Activated naive CD4-positive, alpha-beta T cell treated with anti-CD3 and anti-CD28 coated beads, Interleukin-2, amount 50 U/mL, for 24 hours (primary cell): ENCODE results near the gene TOB2.

Experiments used
- H3K27ac Mint-ChIP-seq: one replicate; pipeline ENCODE4 v1.8.0; 2021; ENCODE audit warnings: mild to moderate bottlenecking, mixed read lengths
- H3K27me3 Mint-ChIP-seq: one replicate; pipeline ENCODE4 v1.8.0; 2021; ENCODE audit warnings: mixed read lengths
- H3K36me3 Mint-ChIP-seq: one replicate; pipeline ENCODE4 v1.8.0; 2021; ENCODE audit warnings: mixed read lengths
- H3K4me1 Mint-ChIP-seq: one replicate; pipeline ENCODE4 v1.8.0; 2021; ENCODE audit warnings: mixed read lengths
- H3K4me3 Mint-ChIP-seq: one replicate; pipeline ENCODE4 v1.8.0; 2021; ENCODE audit warnings: mild to moderate bottlenecking, mixed read lengths
- H3K9me3 Mint-ChIP-seq: one replicate; pipeline ENCODE4 v1.8.0; 2021; ENCODE audit warnings: mixed read lengths

TOB2 gene, protein sequence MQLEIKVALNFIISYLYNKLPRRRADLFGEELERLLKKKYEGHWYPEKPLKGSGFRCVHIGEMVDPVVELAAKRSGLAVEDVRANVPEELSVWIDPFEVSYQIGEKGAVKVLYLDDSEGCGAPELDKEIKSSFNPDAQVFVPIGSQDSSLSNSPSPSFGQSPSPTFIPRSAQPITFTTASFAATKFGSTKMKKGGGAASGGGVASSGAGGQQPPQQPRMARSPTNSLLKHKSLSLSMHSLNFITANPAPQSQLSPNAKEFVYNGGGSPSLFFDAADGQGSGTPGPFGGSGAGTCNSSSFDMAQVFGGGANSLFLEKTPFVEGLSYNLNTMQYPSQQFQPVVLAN

DNA sequence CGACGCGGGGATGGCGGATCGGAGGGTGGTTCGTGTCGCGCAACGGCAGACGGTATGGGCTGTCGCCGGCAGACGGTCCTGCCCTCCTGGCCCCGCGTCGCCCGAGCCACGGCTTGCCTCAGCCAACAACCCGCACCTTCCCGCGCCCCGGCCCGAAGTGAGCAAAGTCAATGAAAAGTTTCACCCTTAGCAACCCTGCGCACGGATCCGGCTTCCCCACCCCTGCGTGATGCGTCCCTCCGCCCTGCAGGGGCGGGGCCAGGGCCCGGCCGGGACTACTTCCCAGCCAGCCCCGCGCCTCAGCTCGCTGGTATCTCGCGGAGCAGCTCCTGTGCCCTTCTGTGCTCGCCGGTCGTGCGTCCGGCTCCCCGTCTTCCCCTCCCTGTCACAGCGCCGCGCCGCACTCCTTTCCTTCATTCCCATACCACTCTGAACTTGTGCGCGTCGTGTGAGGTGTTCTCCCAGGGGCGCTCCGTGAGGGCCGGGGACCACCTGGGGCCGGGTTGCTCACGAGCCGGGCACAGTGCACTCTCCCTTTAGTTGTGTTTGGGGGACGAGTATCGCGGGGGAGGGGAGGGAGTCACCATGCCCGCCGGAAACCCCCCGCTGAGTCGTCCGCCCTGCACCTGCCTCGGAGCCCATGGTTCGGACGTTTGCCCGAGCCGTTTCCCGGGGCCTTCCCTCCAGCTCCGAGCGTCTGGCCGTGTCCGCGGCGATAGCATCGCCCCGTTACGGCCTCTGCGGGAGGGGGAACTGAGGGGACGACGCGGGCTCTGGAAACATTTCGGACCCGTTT is at the start of gene TOB2:
TSS of gene TOB2 (minus strand) at position 163 of the 796 bp plus-strand sequence. CDS start 9,456 bp downstream, outside the sequence.
- Mint-ChIP-seq H3K36me3 (peaks cover 3% of the 10 kb centered on the region), H3K4me1 (peaks cover 15% of the 10 kb centered on the region), H3K9me3 (no peaks in the 10 kb centered on the region), H3K4me3 (peak within 1 kb of the TSS; percentile 95), H3K27ac (peak within 1 kb of the TSS; percentile 93), H3K27me3 (no peaks in the 10 kb centered on the region)

DNA sequence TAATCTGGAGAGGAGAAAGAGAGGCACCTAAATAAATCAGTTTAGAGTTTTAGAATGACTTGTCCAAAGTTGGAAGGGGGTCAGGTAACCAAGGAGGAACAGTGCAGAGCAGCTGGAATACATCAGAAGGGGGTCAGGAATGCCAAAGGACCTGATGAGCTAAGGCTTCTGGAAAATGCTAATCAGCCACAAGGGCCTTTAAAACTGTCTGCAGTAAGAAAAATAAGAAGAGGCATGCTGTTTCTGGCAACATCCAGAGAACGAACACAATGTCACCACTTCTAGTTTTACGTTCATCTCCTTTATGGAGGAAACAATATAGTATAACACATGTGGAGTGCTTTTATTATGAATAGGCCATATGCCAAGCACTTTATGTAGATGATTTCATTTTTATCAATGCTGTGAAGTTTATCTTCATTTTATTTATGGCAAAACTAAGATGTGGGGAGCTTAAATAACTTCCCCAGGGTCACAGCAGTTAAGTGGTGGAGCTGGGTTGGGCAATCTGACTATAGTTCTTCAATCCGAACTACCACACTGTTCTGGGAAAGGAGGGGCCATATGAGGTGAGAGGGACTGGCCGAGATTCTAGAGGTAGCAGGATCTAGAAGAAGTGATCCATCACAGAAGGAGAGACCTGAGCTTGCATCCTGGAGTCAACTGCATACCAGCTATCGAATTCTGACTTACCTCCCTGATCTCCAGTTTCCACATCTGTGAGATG is 44.9 kb upstream of the TOB2 start:
- no peaks in the 10 kb centered on the region for H3K27me3 Mint-ChIP-seq
- H3K36me3 Mint-ChIP-seq: no peaks in the 10 kb centered on the region
- no peaks in the 10 kb centered on the region for H3K9me3 Mint-ChIP-seq
- peaks cover 34% of the 10 kb centered on the region for H3K4me1 Mint-ChIP-seq
- no peak overlapping the region for H3K27ac Mint-ChIP-seq
- H3K4me3 Mint-ChIP-seq: no peak overlapping the region

DNA sequence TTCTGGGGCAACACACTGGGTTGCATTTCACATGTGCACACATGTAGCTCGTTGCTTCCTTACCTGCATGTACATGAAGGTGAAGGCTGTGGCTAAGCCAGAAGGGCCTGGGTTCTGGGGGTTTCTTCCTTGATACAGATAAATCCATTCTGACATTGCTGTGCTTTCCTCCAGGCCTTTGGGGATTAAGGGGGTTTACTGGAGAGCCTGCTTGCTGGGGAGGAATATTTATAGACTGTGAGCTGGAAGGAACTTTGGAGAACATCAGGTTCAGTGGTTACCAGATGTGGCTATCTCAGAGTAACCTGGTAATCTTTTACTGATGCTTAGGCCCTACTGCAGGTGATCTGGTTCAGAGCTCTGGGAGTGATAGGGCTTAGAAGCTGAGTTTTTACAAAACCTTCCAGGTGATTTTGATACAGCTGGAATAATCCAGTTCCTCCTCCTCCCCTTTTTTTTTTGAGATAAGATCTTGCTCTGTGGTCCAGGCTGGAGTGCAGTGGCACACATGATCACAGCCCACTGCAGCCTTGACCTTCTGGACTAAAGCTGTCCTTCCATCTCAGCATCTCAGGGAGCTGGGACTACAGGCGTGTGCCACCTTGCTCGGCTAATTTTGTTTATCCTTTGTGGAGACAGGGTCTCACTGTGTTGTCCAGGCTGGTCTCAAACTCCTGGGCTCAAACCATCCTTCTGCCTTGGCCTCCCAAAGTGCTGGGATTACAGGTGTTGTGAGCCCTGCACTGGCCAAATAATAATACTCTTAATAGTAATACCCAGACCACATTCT is 42.2 kb upstream of the TOB2 start:
- Mint-ChIP-seq H3K27me3 (no peaks in the 10 kb centered on the region), H3K4me3 (no peak overlapping the region), H3K36me3 (no peaks in the 10 kb centered on the region), H3K4me1 (peaks cover 50% of the 10 kb centered on the region), H3K9me3 (no peaks in the 10 kb centered on the region), H3K27ac (no peak overlapping the region)

DNA sequence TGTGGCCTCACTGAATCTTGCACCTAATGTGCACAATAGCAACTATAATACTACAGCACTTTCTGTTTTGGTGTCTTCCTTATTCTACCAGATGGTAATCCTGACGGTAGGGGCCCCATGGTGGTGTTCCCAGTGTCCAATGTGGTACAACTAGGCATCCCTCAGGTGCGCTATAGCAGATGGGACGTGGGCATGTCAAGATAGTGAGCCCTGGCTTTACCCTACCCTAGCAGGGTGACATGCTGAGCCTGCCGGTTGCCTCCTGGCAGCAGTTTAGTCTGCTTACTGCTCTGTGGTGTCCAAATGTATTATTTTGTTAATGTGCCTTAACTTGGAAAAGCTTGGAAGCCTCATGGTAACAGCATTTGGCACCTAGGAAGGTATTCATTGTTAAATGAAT is 41.5 kb upstream of the TOB2 start:
- Mint-ChIP-seq H3K4me1 (peaks cover 53% of the 10 kb centered on the region), H3K27me3 (no peaks in the 10 kb centered on the region), H3K4me3 (no peak overlapping the region), H3K9me3 (no peaks in the 10 kb centered on the region), H3K36me3 (no peaks in the 10 kb centered on the region), H3K27ac (peak overlapping the region; percentile 42)

DNA sequence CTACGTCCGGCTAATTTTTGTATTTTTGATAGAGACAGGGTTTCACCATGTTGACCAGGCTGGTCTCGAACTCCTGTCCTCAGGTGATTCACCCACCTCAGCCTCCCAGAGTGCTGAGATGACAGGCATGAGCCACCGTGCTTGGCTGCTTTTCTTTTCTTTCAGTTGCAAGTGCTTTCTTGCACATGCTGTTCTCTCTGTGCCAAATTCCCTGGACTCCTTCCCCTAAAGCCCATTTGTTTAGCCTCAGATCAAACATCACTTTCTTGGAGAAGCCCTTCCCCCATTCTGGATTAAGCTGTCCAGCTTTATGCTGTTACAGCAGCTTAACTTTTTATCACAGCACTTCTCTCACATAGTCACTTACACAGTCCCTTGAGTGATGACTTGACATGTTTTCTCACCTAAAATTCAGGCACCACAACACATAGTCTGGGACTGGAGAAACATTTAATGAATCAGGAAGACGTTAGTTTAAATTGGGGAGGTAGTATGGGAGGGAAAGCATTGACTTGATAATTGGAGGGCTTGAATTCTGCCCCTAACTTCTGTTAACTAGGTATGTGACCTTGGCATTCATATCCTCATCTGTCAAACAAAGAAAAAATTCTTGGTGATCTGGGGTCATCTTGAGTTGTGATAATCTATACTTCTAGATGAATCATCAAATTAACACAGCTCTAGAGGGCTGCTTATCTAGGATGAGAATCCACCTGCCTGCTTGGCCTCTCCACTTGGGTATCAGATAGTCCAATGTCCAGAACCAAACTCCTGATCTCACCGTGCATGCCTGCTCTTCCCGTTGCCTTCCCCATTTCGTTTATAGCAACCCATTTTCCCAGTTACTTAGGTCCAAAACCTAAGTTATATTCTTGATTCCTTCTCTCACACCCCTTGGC is 40.7 kb upstream of the TOB2 start:
- Mint-ChIP-seq H3K27ac (no peak overlapping the region), H3K27me3 (no peaks in the 10 kb centered on the region), H3K4me3 (no peak overlapping the region), H3K36me3 (no peaks in the 10 kb centered on the region), H3K4me1 (peaks cover 60% of the 10 kb centered on the region), H3K9me3 (no peaks in the 10 kb centered on the region)

DNA sequence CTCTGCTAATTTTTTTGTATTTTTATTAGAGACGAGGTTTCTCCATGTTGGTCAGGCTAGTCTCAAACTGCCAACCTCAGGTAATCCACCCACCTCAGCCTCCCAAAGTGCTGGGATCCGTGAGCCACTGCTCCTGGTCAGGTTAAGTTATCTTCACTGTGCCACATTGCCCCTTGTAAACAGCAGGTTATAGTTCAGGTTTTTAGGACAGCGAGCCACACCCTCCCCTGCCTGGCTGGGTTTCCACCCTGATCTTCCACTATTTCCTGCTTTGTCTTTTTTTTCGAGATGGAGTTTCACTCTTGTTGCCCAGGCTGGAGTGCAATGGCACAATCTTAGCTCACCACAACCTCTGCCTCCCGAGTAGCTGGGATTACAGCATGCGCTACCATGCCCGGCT is 38.4 kb upstream of the TOB2 start:
- Mint-ChIP-seq H3K4me1 (peaks cover 69% of the 10 kb centered on the region), H3K36me3 (no peaks in the 10 kb centered on the region), H3K27ac (no peak overlapping the region), H3K9me3 (no peaks in the 10 kb centered on the region), H3K4me3 (no peak overlapping the region), H3K27me3 (no peaks in the 10 kb centered on the region)

DNA sequence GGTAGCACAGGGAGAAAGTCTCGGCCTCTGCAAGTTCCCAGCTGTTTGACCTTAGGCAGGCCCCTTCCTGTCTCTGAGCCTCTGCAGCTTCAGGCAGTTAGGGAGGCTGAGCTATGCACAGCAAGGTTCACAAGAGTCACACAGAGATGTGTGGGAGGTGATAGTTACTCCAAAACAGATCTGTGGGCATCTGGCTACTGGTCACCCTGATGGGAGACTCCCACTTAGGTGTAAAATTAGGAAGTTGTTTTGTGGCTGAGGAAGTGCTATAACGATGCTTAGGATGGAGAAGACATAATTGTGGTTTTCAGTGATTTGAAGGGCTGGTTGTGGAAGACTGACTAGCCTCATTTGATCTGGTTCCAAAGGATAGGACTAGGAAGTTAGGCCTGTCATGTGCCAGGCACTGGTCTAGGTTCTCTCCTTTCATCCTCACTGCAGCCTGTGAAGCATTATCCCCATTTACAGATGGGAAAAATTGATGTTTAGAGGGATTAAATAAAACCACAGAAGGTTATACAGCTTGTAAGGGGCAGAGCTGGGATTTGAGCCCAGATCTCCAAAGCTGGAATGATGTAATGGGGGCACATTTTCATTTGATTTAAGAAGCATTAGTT is 35.8 kb upstream of the TOB2 start:
- H3K36me3 Mint-ChIP-seq: no peaks in the 10 kb centered on the region
- no peaks in the 10 kb centered on the region for H3K9me3 Mint-ChIP-seq
- no peak overlapping the region for H3K4me3 Mint-ChIP-seq
- peaks cover 61% of the 10 kb centered on the region for H3K4me1 Mint-ChIP-seq
- H3K27ac Mint-ChIP-seq: peak overlapping the region; percentile 20
- no peaks in the 10 kb centered on the region for H3K27me3 Mint-ChIP-seq

DNA sequence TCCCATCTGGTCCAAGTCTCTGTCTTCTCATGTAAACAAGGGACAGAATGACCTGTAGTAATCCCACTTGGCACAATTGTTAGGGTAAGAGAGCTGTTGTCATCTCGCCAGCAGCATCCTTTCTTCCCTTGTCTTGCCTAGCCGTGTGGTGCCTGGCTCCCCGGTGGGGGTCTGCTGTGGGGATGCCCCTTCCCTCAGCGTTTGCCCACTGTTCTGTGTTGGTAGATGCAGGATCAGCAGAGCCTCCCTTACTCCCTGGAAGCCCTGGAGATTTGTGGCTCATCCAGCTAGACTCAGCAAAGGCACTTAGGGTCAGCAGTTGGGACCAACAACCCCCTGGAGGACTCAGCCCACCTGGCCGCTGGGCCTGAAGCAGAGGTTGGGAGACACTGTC is 35.3 kb upstream of the TOB2 start:
- Mint-ChIP-seq H3K4me1 (peaks cover 56% of the 10 kb centered on the region), H3K27ac (no peak overlapping the region), H3K4me3 (no peak overlapping the region), H3K9me3 (no peaks in the 10 kb centered on the region), H3K36me3 (no peaks in the 10 kb centered on the region), H3K27me3 (no peaks in the 10 kb centered on the region)

DNA sequence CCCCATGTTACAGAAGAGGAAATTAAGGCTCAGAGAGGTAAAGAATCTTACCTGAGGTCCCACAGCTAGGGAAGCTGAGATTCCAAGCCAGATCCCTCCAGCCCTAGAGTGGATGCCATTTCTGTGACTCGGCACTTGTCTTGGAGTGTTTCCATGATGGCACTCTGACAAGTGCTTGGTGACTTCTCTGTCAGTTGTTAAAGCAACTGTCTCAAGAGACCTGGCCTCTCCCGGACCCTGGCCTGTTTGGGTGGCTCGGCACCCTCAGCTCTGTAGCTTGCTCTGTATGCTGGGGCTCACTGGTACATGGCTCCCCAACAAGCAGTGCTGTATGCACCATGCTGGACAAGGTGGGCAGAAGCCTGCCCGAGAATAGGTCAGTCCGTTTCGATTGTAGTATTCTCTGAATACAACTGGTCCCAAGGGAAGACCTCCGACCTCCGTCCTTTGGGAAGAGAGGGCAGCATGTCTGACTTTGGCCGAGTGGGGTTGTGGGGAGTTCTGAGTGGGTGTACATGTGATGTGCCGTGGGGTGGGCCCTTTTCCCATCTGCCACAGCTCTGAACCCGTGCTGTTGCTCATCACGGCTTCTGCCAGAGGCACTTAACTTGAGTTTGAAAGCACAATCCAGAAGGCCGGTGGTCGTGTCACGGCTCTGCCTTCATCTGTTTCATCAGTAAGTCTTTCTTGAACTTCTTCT is 34.7 kb upstream of the TOB2 start:
- Mint-ChIP-seq H3K27ac (peak overlapping the region; percentile 30), H3K4me1 (peaks cover 57% of the 10 kb centered on the region), H3K9me3 (no peaks in the 10 kb centered on the region), H3K4me3 (no peak overlapping the region), H3K36me3 (no peaks in the 10 kb centered on the region), H3K27me3 (no peaks in the 10 kb centered on the region)

DNA sequence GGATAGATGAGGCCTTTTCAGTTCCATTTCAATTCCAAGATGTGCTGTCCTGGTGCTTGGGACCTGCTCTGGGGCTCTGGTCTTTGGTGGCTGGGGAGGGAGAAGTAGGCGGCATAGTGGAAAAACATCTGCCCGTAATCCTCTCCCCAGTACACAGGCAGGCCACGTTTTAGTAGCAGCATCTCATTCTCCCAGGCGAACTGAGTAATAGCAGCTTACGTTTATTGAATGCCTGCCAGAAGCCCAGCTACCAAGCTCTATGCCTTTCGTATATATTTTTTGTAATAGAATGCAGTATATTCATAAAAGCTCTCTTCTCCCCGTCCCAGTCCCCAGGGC is 33.8 kb upstream of the TOB2 start:
- peaks cover 53% of the 10 kb centered on the region for H3K4me1 Mint-ChIP-seq
- H3K4me3 Mint-ChIP-seq: no peak overlapping the region
- H3K36me3 Mint-ChIP-seq: no peaks in the 10 kb centered on the region
- no peaks in the 10 kb centered on the region for H3K9me3 Mint-ChIP-seq
- no peaks in the 10 kb centered on the region for H3K27me3 Mint-ChIP-seq
- H3K27ac Mint-ChIP-seq: peak overlapping the region; percentile 9

DNA sequence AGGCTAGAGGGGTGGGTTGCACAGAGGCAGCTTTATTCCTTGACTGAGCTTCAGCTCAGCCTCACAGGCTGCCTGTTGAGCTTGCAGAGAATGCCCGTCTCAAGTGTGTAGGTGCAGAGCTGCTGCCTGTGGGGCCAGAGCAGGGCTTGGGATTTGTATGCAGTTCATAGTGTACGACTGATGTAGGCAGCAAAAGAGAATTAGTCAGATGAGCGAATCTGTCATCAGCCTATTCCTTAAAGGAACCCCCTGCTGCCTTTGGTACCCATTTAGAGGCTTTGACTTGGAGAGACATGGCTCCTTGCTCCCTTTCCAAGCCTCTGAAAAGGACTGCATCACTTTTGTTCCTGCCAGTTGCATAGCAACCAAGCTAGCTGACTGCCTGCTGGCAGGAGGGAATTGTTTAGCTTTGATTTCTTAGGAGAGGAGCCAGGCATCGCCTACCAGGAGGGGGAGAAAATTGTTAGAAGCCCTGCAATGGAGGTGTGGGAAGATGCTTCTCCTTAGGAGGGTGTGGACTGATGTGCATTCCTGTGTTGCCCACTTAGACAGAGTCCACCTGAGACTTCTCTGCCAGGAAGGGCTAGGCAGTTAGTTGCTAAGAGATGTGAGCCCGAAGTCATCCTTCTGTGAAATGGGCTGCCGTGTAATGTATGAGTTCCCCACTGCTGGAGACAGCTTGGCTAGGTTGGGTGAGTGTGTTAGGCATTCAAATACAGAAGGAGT is 33.2 kb upstream of the TOB2 start:
- H3K4me1 Mint-ChIP-seq: peaks cover 49% of the 10 kb centered on the region
- H3K27ac Mint-ChIP-seq: no peak overlapping the region
- H3K36me3 Mint-ChIP-seq: no peaks in the 10 kb centered on the region
- H3K4me3 Mint-ChIP-seq: no peak overlapping the region
- H3K9me3 Mint-ChIP-seq: no peaks in the 10 kb centered on the region
- H3K27me3 Mint-ChIP-seq: no peaks in the 10 kb centered on the region

DNA sequence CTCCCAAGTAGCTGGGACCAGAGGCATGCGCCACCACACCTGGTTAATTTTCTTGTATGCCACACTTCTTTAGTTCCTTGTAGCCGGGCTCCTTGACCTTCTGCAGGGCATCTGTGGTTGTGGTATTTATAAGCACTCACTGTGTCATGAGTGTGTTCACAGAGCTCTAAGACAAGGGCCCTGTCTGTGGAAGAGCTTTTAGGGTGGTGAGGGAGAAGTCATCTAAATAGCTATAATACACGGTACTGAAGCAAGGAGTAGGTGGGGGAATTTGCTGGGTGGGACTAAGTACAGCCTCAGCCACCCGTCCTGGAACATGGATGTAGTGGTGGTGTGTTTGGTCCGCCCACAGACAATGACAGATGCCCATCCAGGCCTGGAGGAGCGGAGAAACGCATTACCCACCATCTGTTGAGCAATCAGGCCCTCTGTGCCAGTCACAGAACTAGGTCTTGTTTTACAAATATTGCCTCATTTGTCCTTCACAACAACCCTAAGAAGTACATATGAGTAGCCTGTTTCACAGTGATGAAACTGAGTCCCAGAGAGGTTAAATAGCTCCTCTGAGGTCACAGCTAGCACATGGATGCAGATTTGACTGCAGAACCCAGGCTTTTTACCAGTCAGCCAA is 32.4 kb upstream of the TOB2 start:
- peak overlapping the region; percentile 46 for H3K27ac Mint-ChIP-seq
- peaks cover 45% of the 10 kb centered on the region for H3K4me1 Mint-ChIP-seq
- no peaks in the 10 kb centered on the region for H3K36me3 Mint-ChIP-seq
- H3K4me3 Mint-ChIP-seq: no peak overlapping the region
- no peaks in the 10 kb centered on the region for H3K27me3 Mint-ChIP-seq
- no peaks in the 10 kb centered on the region for H3K9me3 Mint-ChIP-seq

DNA sequence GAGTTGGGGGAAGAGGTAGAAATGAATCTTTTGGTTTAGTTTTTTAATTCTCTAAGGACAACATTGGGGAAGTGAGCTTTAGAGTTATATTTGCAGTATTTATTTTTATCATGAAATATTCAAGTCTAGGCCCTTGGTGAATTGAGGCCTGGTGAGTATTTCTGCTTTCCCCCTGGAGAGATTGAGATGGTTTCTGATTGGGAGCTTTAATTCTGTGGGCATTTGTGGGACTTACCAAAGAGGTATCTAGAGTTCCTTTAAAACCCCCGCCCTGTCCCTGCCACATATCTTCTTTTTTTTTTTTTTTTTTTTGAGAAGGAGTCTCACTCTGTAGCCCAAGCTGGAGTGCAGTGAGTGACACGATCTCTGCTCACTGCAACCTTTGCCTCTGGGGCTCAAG is 31.9 kb upstream of the TOB2 start:
- Mint-ChIP-seq H3K27ac (no peak overlapping the region), H3K4me3 (no peak overlapping the region), H3K36me3 (no peaks in the 10 kb centered on the region), H3K9me3 (no peaks in the 10 kb centered on the region), H3K4me1 (peaks cover 46% of the 10 kb centered on the region), H3K27me3 (no peaks in the 10 kb centered on the region)
